D721Med (cell line): ENCODE results near the gene GPT2.

Experiments used
- DNase-seq: peaks from one replicate; pipeline ENCODE4 v3.0.0; 2011; ENCODE audit warnings: low spot score; ENCODE audit not compliant: insufficient read length
- FAIRE-seq: peaks from 2 replicates; lab custom pipeline; 2011; peaks lifted over from hg19 to GRCh38; lab: Jason Lieb, UNC
- CTCF ChIP-seq: IDR thresholded peaks from 2 replicates; pipeline ENCODE4 v1.5.1; 2012; ENCODE audit warnings: mild to moderate bottlenecking, control low read depth; ENCODE audit not compliant: insufficient read depth; ENCODE audit errors: missing control alignments

GPT2 gene

GRCh38 chr16:46973207-46973995 lies 89.2 kb downstream of the GPT2 start, which contains the start of gene DNAJA2:
Gene DNAJA2 (minus strand): TSS chr16:46973674. CDS start chr16:46973572, 102 bp downstream.
- TF ChIP-seq CTCF = no peak
- DNase-seq (peak; percentile 37), FAIRE-seq (no peak)

GRCh38 chr16:46973996-46974324 lies 89.8 kb downstream of the GPT2 start:
- TF ChIP-seq CTCF = no peak
- DNase-seq (no peak), FAIRE-seq (no peak)

- FAIRE-seq (no peak), DNase-seq (no peak)
- TF ChIP-seq CTCF = no peak
Observed at GRCh38 chr16:46974352-46974751, 90.2 kb downstream of the GPT2 start.

- TF ChIP-seq CTCF = no peak
- DNase-seq (no peak), FAIRE-seq (no peak)
Observed at GRCh38 chr16:46975165-46975564, 91.0 kb downstream of the GPT2 start.

- DNase-seq (no peak), FAIRE-seq (no peak)
- no peak for TF ChIP-seq CTCF
Observed at GRCh38 chr16:46975908-46976470, 91.8 kb downstream of the GPT2 start.

- TF ChIP-seq CTCF = no peak
- FAIRE-seq = no peak
- no peak for DNase-seq
Observed at GRCh38 chr16:46976550-46976949, 92.4 kb downstream of the GPT2 start.
